Skin of body (tissue), 1 donor: ENCODE data around the gene NPC2. TPM values are rescaled to one million over a fixed set of nuclear protein-coding genes. Genes with fewer than 3 reads are reported as not detected.

Experiments
- total RNA-seq: library from RNA; depleted of rRNA; stranded (reverse); fragments of >200 nt; gene quantifications from one replicate; pipeline ENCODE4 v1.2.3, GENCODE V29; 2014

The NPC2 gene
- total RNA-seq, 1 donor from 2014 or later, result 97.0 TPM

Other genes starting within 250 kb of the NPC2 start
- gene ABCD4, start 190.4 kb downstream of the NPC2 start, total RNA-seq, result 38.5 TPM
- gene VRTN, start 144.8 kb downstream of the NPC2 start, total RNA-seq, result 0.20 TPM
- gene SYNDIG1L, start 67.1 kb downstream of the NPC2 start, total RNA-seq, result not detected
- 8.8 TPM for gene ISCA2, start 460 bp upstream of the NPC2 start, total RNA-seq
- gene LTBP2, start 118.9 kb upstream of the NPC2 start, total RNA-seq, result 18.8 TPM
- 15.0 TPM for gene AREL1, start 219.8 kb upstream of the NPC2 start, total RNA-seq
- 19.1 TPM for gene FCF1, start 219.8 kb upstream of the NPC2 start, total RNA-seq